H1 (cell line): ENCODE results near the gene AQP2. TPM values are rescaled to one million over a fixed set of nuclear protein-coding genes. Genes with fewer than 3 reads are reported as not detected.

ENCODE experiments used
- BCL11A ChIP-seq, 2 experiments: IDR thresholded peaks; one replicate each; pipeline ENCODE4 v1.6.1; 2011; ENCODE audit warnings: low read depth in 2 of 2, low read length in 2 of 2, mild to moderate bottlenecking in 2 of 2
- FOSL1 ChIP-seq: IDR thresholded peaks from 2 replicates; pipeline ENCODE4 v1.6.1; 2011; ENCODE audit warnings: mild to moderate bottlenecking, low read depth, low read length, moderate library complexity; ENCODE audit not compliant: insufficient read depth
- HDAC2 ChIP-seq, 2 experiments: fragments of 300-600 bp in 1 of 2; sonication (generic) in 1 of 2; IDR thresholded peaks; 2 replicates each; pipeline ENCODE4 v1.6.1; 2011 to 2012; ENCODE audit warnings: low read depth in 2 of 2, low read length in 2 of 2, mild to moderate bottlenecking in 2 of 2, moderate library complexity in 2 of 2, borderline replicate concordance in 1 of 2, inconsistent platforms in 1 of 2
- POU5F1 ChIP-seq: IDR thresholded peaks from 2 replicates; pipeline ENCODE4 v1.6.1; 2011; ENCODE audit warnings: low read depth, mild to moderate bottlenecking, low read length, moderate library complexity
- RBBP5 ChIP-seq: IDR thresholded peaks from 2 replicates; pipeline ENCODE4 v1.7.1; 2012; ENCODE audit warnings: low read depth, mild to moderate bottlenecking, inconsistent platforms, low read length, moderate library complexity, borderline replicate concordance
- SP4 ChIP-seq: IDR thresholded peaks from 2 replicates; pipeline ENCODE4 v1.6.1; 2012; ENCODE audit warnings: low read length, inconsistent platforms
- TAF7 ChIP-seq: optimal IDR thresholded peaks from 2 replicates; pipeline ENCODE3; 2011; ENCODE audit warnings: low read depth, mild to moderate bottlenecking, inconsistent platforms, low read length, moderate library complexity, borderline replicate concordance
- polyA plus RNA-seq, 7 experiments: library from polyadenylated mRNA; depleted of rRNA in 3 of 7; stranded (reverse) in 5 of 7; unstranded in 2 of 7; fragments of >200 nt in 5 of 7; fragments of 200-250 nt in 2 of 7; gene quantifications; 1 replicate in 5 of 7; 2 replicates in 1 of 7; 4 replicates in 1 of 7; pipeline versions ENCODE4 v1.2.1 to v1.2.3, GENCODE V29; 2011 to 2013; ENCODE audit warnings: missing spikeins in 2 of 7, mixed read lengths in 2 of 7
- total RNA-seq: library from RNA; stranded (reverse); fragmentation: NEBNext Ultra II Directional; extraction: Animal tissue kit (Norgen Biotek cat#: 25700); gene quantifications from 2 replicates; pipeline ENCODE4 v1.2.1, GENCODE V29; 2021

Gene AQP2
- total and polyA plus RNA-seq, 2 of the 8 experiments (the other 6 are each of a cell fraction or from before 2014, with no cell fraction given), result not detected

- TF ChIP-seq RBBP5, result no peak
- no peak for TF ChIP-seq SP4
- no peak for TF ChIP-seq TAF7
- no peak for TF ChIP-seq BCL11A (IDR thresholded peaks at IDR 0.05; ENCODE audit: low read depth in 2 of 2, low read length in 2 of 2)
- no peak for TF ChIP-seq HDAC2 (IDR thresholded peaks at IDR 0.05; ENCODE audit: borderline replicate concordance in 1 of 2, low read depth in 2 of 2, low read length in 2 of 2)
- no peak for TF ChIP-seq POU5F1
- no peak for TF ChIP-seq FOSL1
These were observed 30.2 kb downstream of the AQP2 start (continued) for GRCh38 chr12:49980501-49981349.
